Mucosa of descending colon (tissue), 3 donors: ENCODE results near the gene CBFB. TPM values are rescaled to one million over a fixed set of nuclear protein-coding genes. Genes with fewer than 3 reads are reported as not detected.

Experiments
- total RNA-seq, 3 donors: library from RNA; stranded (reverse); fragmentation: NEBNext Ultra II Directional in 2 of 3; extraction: Animal tissue kit (Norgen Biotek cat#: 25700) in 2 of 3; gene quantifications; one replicate each; pipeline versions ENCODE4 v1.2.1 to v1.2.4, GENCODE V29; 2021 to 2023
- donor health status: DM: no; HTN: no; CAD: no; lungs with moderate emphysema.
- donor health status: DM: no; HTN: no; CAD: no.
- donor health status: DM: no; HTN: yes; CAD: no.

CBFB gene
- total RNA-seq, 3 donors from 2014 or later = 26.3 to 35.5 (median 26.8) TPM

Other genes with a start within 250 kb of the CBFB start
- gene TERB1, start 227.6 kb upstream of the CBFB start, total RNA-seq = under 1 TPM in 2 of 3 donors, not detected in 1; 0.28 to 0.32 TPM
- 10 to 100 TPM; 48.4 to 52.9 (median 50.8) TPM for gene NAE1, start 198.2 kb upstream of the CBFB start, total RNA-seq
- gene CA7, start 184.7 kb upstream of the CBFB start, total RNA-seq = 100 to 1,000 TPM in 2 of 3 donors, 10 to 100 TPM in 1; 59.3 to 253 (median 131) TPM
- 10 to 100 TPM; 15.5 to 23.5 (median 23.2) TPM for gene PDP2, start 148.6 kb upstream of the CBFB start, total RNA-seq
- gene CDH16, start 110.3 kb upstream of the CBFB start, total RNA-seq = under 1 TPM; 0.13 to 0.78 (median 0.72) TPM
- gene RRAD, start 103.6 kb upstream of the CBFB start, total RNA-seq = 10 to 100 TPM in 1 of 3 donors, 1 to 10 TPM in 2; 1.3 to 11.6 (median 1.3) TPM
- 10 to 100 TPM; 72.5 to 78.1 (median 76.5) TPM for gene CIAO2B, start 94.7 kb upstream of the CBFB start, total RNA-seq
- 100 to 1,000 TPM; 180 to 566 (median 456) TPM for gene CES2, start 93.6 kb upstream of the CBFB start, total RNA-seq
- 100 to 1,000 TPM in 2 of 3 donors, 10 to 100 TPM in 1; 86.5 to 264 (median 199) TPM for gene CES3, start 67.9 kb upstream of the CBFB start, total RNA-seq
- 10 to 100 TPM in 1 of 3 donors, 1 to 10 TPM in 2; 6.3 to 10.1 (median 8.3) TPM for gene CES4A, start 40.6 kb upstream of the CBFB start, total RNA-seq
- gene PHAF1, start 80.8 kb downstream of the CBFB start, total RNA-seq = 10 to 100 TPM; 13.3 to 15.7 (median 13.6) TPM
- gene B3GNT9, start 121.8 kb downstream of the CBFB start, total RNA-seq = 1 to 10 TPM; 1.5 to 8.4 (median 4.0) TPM
- 10 to 100 TPM; 21.0 to 27.4 (median 26.6) TPM for gene TRADD, start 130.8 kb downstream of the CBFB start, total RNA-seq
- gene FBXL8, start 130.8 kb downstream of the CBFB start, total RNA-seq = 10 to 100 TPM; 23.3 to 33.8 (median 24.5) TPM
- gene HSF4, start 135.6 kb downstream of the CBFB start, total RNA-seq = 100 to 1,000 TPM in 1 of 3 donors, 10 to 100 TPM in 2; 26.0 to 113 (median 64.4) TPM
- gene NOL3, start 141.4 kb downstream of the CBFB start, total RNA-seq = 10 to 100 TPM; 23.5 to 35.9 (median 32.0) TPM
- gene MATCAP1, start 154.8 kb downstream of the CBFB start, total RNA-seq = 10 to 100 TPM; 24.8 to 35.1 (median 29.2) TPM
- gene EXOC3L1, start 161.0 kb downstream of the CBFB start, total RNA-seq = 1 to 10 TPM; 2.6 to 6.8 (median 2.7) TPM
- 10 to 100 TPM; 70.5 to 77.4 (median 72.9) TPM for gene E2F4, start 163.0 kb downstream of the CBFB start, total RNA-seq
- 10 to 100 TPM; 25.4 to 68.0 (median 42.1) TPM for gene ELMO3, start 170.0 kb downstream of the CBFB start, total RNA-seq
- 10 to 100 TPM; 30.8 to 39.6 (median 36.1) TPM for gene TMEM208, start 198.0 kb downstream of the CBFB start, total RNA-seq
- 10 to 100 TPM; 30.7 to 36.5 (median 34.1) TPM for gene FHOD1, start 218.3 kb downstream of the CBFB start, total RNA-seq
- 1 to 10 TPM; 1.7 to 2.6 (median 1.9) TPM for gene SLC9A5, start 219.8 kb downstream of the CBFB start, total RNA-seq